PC-3 (cell line): ENCODE data around the gene GBF1. TPM values are rescaled to one million over a fixed set of nuclear protein-coding genes. Genes with fewer than 3 reads are reported as not detected.

Experiments used
- ATAC-seq: fragments of 200-7000 bp; cut with Tn5 transposase; 2 replicates; pipeline ENCODE4 v1.9.1; 2020; ENCODE audit warnings: mild to moderate bottlenecking, moderate library complexity
- BruUV-seq: library from RNA; stranded (reverse); fragments of 400-500 nt; replicated peaks from 2 replicates; lab custom pipeline; 2021; lab: Mats Ljungman, UMichigan
- CTCF ChIA-PET: fragments of 300-600 bp; sonication (Branson Sonifier 250); formaldehyde crosslinking; loops from one replicate; lab custom pipeline; 2022; ENCODE audit warnings: antibody characterized with exemption; lab: Charles Lee
- POLR2A ChIA-PET: fragments of 300-600 bp; sonication (Branson Sonifier 250); formaldehyde crosslinking; loops from one replicate; lab custom pipeline; 2022; ENCODE audit warnings: antibody characterized with exemption; ENCODE audit not compliant: unreplicated experiment; lab: Charles Lee
- DNase-seq: peaks from one replicate; pipeline ENCODE4 v3.0.0-alpha.2; 2015
- H2AFZ ChIP-seq: fragments of 300-600 bp; sonication (generic); 2 replicates; pipeline ENCODE4 v1.6.0; 2016; ENCODE audit warnings: antibody characterized with exemption, low read length
- H3F3A ChIP-seq: fragments of 300-600 bp; sonication (generic); one replicate; pipeline ENCODE4 v1.6.0; 2017; ENCODE audit warnings: antibody characterized with exemption, low read length, control low read depth, mild to moderate bottlenecking; ENCODE audit not compliant: unreplicated experiment
- H3K27ac ChIP-seq: fragments of 300-600 bp; sonication (generic); 2 replicates; pipeline ENCODE4 v1.5.1; 2016; ENCODE audit warnings: mild to moderate bottlenecking, low read length
- H3K27me3 ChIP-seq: fragments of 300-600 bp; sonication (generic); 2 replicates; pipeline ENCODE4 v1.6.1; 2016; ENCODE audit warnings: low read length, mixed read lengths
- H3K36me3 ChIP-seq: fragments of 300-600 bp; sonication (generic); 2 replicates; pipeline ENCODE4 v1.6.1; 2016; ENCODE audit warnings: low read depth, mixed run types, low read length, mixed read lengths
- H3K4me1 ChIP-seq: fragments of 300-600 bp; sonication (generic); 2 replicates; pipeline ENCODE4 v1.5.1; 2016; ENCODE audit warnings: low read length; ENCODE audit not compliant: insufficient read depth
- H3K4me2 ChIP-seq: fragments of 300-600 bp; sonication (generic); 2 replicates; pipeline ENCODE4 v1.6.0; 2016; ENCODE audit warnings: low read length
- H3K4me3 ChIP-seq: fragments of 300-600 bp; sonication (generic); 2 replicates; pipeline ENCODE4 v1.5.1; 2016; ENCODE audit warnings: mild to moderate bottlenecking, low read length, mixed read lengths
- H3K79me2 ChIP-seq: fragments of 300-600 bp; sonication (generic); 2 replicates; pipeline ENCODE4 v1.6.1; 2017; ENCODE audit warnings: low read length, mixed read lengths
- H3K9ac ChIP-seq: fragments of 300-600 bp; sonication (generic); 2 replicates; pipeline ENCODE4 v1.6.0; 2016; ENCODE audit warnings: mild to moderate bottlenecking, low read length
- H3K9me2 ChIP-seq: fragments of 300-600 bp; sonication (generic); replicated peaks from 2 replicates; pipeline ENCODE4 v1.6.1; 2016; ENCODE audit warnings: mixed run types, low read length, mixed read lengths
- H3K9me3 ChIP-seq: fragments of 300-600 bp; sonication (generic); 2 replicates; pipeline ENCODE4 v1.6.1; 2016; ENCODE audit warnings: low read length, mixed read lengths
- H4K20me1 ChIP-seq: fragments of 300-600 bp; sonication (generic); 2 replicates; pipeline ENCODE4 v1.6.1; 2016; ENCODE audit warnings: low read length, mixed read lengths
- CTCF ChIP-seq: fragments of 300-600 bp; sonication (generic); conservative IDR thresholded peaks from 2 replicates; pipeline ENCODE4 v1.5.1; 2017; ENCODE audit warnings: antibody characterized with exemption, low read depth, mild to moderate bottlenecking, low read length
- EZH2 ChIP-seq: fragments of 300-600 bp; sonication (generic); IDR thresholded peaks from one replicate; pipeline ENCODE4 v1.6.1; 2017; ENCODE audit warnings: antibody characterized with exemption, mild to moderate bottlenecking, low read length; ENCODE audit not compliant: unreplicated experiment
- EZH2phosphoT487 ChIP-seq: fragments of 300-600 bp; sonication (generic); IDR thresholded peaks from 2 replicates; pipeline ENCODE4 v1.6.1; 2018; ENCODE audit warnings: mild to moderate bottlenecking, antibody characterized with exemption, low read length, borderline replicate concordance
- intact Hi-C: fragments of 100-400 bp; cut with micrococcal nuclease; formaldehyde crosslinking; loops from 2 replicates; pipeline ENCODE4 v1.9.0; 2023
- total RNA-seq: library from RNA; depleted of rRNA; stranded (reverse); fragments of >200 nt; gene quantifications from 2 replicates; pipeline ENCODE4 v1.2.3, GENCODE V29; 2014

The GBF1 gene
- total RNA-seq, 1 experiment from 2014 or later: 25.2 TPM

DNA sequence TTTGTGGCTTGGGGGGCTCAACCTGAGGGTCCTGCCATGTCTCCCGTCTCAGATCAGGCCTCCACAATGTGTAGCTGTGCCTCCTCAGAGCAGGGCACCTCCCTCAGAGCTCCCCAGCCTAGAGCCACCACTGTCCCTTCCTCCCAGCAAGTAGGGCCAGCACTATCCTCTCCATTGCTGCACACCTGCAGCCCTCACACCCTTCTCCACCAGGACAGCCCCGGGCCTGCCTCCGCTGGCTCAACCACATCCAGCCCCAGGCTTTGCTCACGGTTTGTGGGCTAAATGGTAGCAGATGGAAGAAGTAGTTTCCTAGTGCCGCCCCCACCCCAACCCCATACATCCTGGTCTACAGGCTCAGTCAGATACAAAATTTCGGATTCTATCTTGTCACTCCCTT, 160.3 kb downstream of the GBF1 start:
- ATAC-seq: no peak
- no TSS peak for BruUV-seq
- CTCF ChIA-PET: no interaction called here

DNA sequence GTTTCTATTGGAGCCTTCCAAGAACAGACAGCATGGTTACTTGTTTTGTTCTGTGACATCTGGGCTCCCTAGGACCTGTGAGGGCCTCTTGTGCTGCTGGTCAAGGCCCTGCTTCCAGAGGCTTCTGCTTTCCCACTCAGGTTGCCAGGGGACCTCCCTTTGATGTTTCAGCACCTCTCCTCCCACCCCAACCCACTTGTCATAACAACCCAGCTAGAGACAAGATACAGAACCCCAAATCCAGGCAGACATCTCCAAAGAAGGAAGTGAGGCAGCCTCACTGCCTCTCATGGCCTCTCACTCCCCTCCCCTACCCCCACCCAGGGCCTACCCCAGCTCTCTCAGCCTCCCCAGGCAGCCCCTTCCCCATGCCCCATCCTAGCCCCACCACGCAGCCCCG, 161.5 kb downstream of the GBF1 start:
- no TSS peak for BruUV-seq
- Histone ChIP-seq H3K27ac (no peak overlapping the region), H2AFZ (no peak overlapping the region), H3K4me1 (peaks cover 6% of the 10 kb centered on the region), H3K36me3 (no peaks in the 10 kb centered on the region; the same call in 1 of the 2 replicates), H3K79me2 (no peaks in the 10 kb centered on the region), H3K4me2 (no peak overlapping the region), H3K27me3 (peaks cover 8% of the 10 kb centered on the region; the same call in 1 of the 2 replicates), H3K4me3 (no peak overlapping the region), H3K9me3 (no peaks in the 10 kb centered on the region), H4K20me1 (no peaks in the 10 kb centered on the region), H3K9ac (no peak overlapping the region), H3F3A (no peaks in the 10 kb centered on the region), H3K9me2 (no peaks in the 10 kb centered on the region)
- ATAC-seq (no peak), DNase-seq (no peak)
- POLR2A ChIA-PET: interaction anchor here (0.5 kb wide), 1 partner anchor 103 kb away, joined by 5 read pairs; no protein-coding TSS in a partner anchor
- intact Hi-C loops: no loop called here
- CTCF ChIA-PET: no interaction called here
- TF ChIP-seq CTCF: no peak
- TF ChIP-seq EZH2phosphoT487: no peak

More for the DNA sequence above, 160.3 kb downstream of the GBF1 start:
- H3K4me2 ChIP-seq: no peak overlapping the region
- peaks cover 8% of the 10 kb centered on the region; the same call in 1 of the 2 replicates for H3K27me3 ChIP-seq
- no peak overlapping the region for H3K4me3 ChIP-seq
- no peaks in the 10 kb centered on the region for H3K79me2 ChIP-seq
- no peaks in the 10 kb centered on the region for H4K20me1 ChIP-seq
- H3K27ac ChIP-seq: no peak overlapping the region
- H2AFZ ChIP-seq: no peak overlapping the region
- H3F3A ChIP-seq: no peaks in the 10 kb centered on the region
- intact Hi-C loops: no loop called here
- H3K36me3 ChIP-seq: no peaks in the 10 kb centered on the region; the same call in 1 of the 2 replicates
- no peak overlapping the region for H3K9ac ChIP-seq
- TF ChIP-seq EZH2 (no peak), CTCF (no peak), EZH2phosphoT487 (no peak)
- H3K9me3 ChIP-seq: no peaks in the 10 kb centered on the region
- POLR2A ChIA-PET: no interaction called here
- no peak for DNase-seq
- H3K9me2 ChIP-seq: no peaks in the 10 kb centered on the region
- H3K4me1 ChIP-seq: peaks cover 17% of the 10 kb centered on the region

DNA sequence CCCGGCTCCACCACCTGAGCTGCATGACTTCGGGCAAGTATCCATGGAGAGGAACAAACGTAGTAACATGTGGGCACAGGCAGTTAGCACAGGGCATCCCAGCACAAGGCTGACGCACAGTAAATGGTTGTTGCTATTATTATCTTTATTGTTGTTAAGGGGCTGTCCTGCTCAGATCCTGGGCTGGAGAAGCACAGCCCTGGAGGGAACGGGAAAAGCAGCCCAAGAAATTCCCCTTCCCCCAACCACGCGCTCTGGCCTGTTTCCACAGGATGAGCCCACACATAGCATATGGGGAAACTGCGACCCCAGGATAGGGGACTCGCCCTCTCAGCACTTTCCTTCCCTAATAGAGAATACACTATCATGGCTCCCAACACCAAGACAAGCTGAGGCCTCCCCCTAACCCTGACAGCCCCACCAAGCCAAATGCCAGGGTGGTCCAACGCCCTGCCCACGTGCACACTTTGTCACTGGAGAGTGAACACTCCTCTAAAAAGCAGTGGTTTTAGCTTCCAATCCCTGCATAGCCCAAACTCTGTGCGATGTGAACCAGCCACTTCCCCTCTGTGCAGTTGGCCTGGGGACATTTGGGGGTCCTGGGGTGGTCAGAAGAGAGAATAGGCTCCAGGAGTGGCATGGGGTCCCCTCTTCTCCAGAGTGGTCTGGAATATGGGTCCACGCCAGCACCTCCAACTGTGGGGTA, 162.2 kb downstream of the GBF1 start:
- Histone ChIP-seq H3F3A (no peaks in the 10 kb centered on the region), H2AFZ (no peak overlapping the region), H4K20me1 (no peaks in the 10 kb centered on the region), H3K9me2 (no peaks in the 10 kb centered on the region), H3K4me2 (no peak overlapping the region), H3K9me3 (no peaks in the 10 kb centered on the region), H3K27me3 (peaks cover 8% of the 10 kb centered on the region; the same call in 1 of the 2 replicates), H3K79me2 (no peaks in the 10 kb centered on the region), H3K9ac (no peak overlapping the region), H3K36me3 (no peaks in the 10 kb centered on the region), H3K4me3 (no peak overlapping the region), H3K4me1 (no peaks in the 10 kb centered on the region), H3K27ac (no peak overlapping the region)
- intact Hi-C loops: no loop called here
- ChIA-PET CTCF (no interaction called here), POLR2A (interaction anchor here (0.5 kb wide), 1 partner anchor 102 kb away, joined by 5 read pairs; no protein-coding TSS in a partner anchor)
- ATAC-seq (no peak), DNase-seq (no peak)
- no TSS peak for BruUV-seq
- no peak for TF ChIP-seq EZH2phosphoT487
- no peak for TF ChIP-seq EZH2
